Keratinocyte (primary cell): ENCODE data around the gene ANKRD55.

Experiments
- EZH2 ChIP-seq: IDR thresholded peaks from one replicate; pipeline ENCODE4 v1.6.1; 2012; ENCODE audit warnings: inconsistent platforms, mild to moderate bottlenecking, low read length, moderate library complexity
- TF ChIP-seq, protein P1 (sequence below), 3 experiments: IDR thresholded peaks in 1 of 3; conservative IDR thresholded peaks in 1 of 3; optimal IDR thresholded peaks in 1 of 3; 2 replicates in 2 of 3; 3 replicates in 1 of 3; pipeline versions ENCODE3 to v1.5.1; 2011; ENCODE audit warnings: low read length in 3 of 3, mild to moderate bottlenecking in 3 of 3, moderate library complexity in 2 of 3, control low read depth in 1 of 3, inconsistent platforms in 1 of 3; ENCODE audit not compliant: insufficient read depth in 2 of 3; ENCODE audit errors: extremely low read depth in 1 of 3

DNA sequence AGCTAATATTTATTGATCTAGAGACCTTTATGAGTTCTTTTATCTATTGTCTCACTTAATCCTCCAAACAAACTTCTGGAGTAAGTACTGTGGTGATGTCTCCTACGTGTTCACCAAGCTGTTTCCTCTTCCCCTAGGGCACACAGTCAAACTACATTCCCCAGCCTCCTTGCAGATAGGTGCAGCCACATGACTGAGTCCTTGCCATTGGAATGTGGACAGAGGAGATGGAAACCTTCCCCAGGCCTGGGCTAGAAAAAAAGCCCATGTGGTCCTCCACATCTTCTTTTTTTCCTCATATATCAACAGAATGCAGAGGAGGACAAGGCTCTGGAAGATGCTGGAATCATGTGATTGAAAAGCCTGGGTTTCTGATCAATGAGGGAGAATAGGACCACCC is 88.0 kb downstream of the ANKRD55 start:
- TF ChIP-seq, protein P1, sequence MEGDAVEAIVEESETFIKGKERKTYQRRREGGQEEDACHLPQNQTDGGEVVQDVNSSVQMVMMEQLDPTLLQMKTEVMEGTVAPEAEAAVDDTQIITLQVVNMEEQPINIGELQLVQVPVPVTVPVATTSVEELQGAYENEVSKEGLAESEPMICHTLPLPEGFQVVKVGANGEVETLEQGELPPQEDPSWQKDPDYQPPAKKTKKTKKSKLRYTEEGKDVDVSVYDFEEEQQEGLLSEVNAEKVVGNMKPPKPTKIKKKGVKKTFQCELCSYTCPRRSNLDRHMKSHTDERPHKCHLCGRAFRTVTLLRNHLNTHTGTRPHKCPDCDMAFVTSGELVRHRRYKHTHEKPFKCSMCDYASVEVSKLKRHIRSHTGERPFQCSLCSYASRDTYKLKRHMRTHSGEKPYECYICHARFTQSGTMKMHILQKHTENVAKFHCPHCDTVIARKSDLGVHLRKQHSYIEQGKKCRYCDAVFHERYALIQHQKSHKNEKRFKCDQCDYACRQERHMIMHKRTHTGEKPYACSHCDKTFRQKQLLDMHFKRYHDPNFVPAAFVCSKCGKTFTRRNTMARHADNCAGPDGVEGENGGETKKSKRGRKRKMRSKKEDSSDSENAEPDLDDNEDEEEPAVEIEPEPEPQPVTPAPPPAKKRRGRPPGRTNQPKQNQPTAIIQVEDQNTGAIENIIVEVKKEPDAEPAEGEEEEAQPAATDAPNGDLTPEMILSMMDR (optimal IDR thresholded peaks at IDR 0.05 in 1 of 3, IDR thresholded peaks at IDR 0.05 in 1 of 3, conservative IDR thresholded peaks at IDR 0.05 in 1 of 3; ENCODE audit: extremely low read depth in 1 of 3, insufficient read depth in 2 of 3, low read length in 3 of 3) = no peak
- TF ChIP-seq EZH2 = no peak
